CD8-positive, alpha-beta memory T cell (primary cell): Measurements from ENCODE around the gene TICAM2. TPM values are rescaled to one million over a fixed set of nuclear protein-coding genes. Genes with fewer than 3 reads are reported as not detected.

ENCODE experiments used
- CTCF ChIA-PET: fragments of 350-600 bp; sonication (Branson Sonifier 250); formaldehyde crosslinking; loops from one replicate; lab custom pipeline; 2021; ENCODE audit warnings: antibody characterized with exemption; lab: Charles Lee
- POLR2A ChIA-PET: fragments of 350-600 bp; sonication (Branson Sonifier 250); formaldehyde crosslinking; loops from one replicate; lab custom pipeline; 2021; ENCODE audit warnings: antibody characterized with exemption; lab: Charles Lee
- DNase-seq, 5 donors: peaks; one replicate each; pipeline versions ENCODE4 v3.0.0 to v3.0.0-alpha.2; 2020 to 2022; ENCODE audit warnings: mixed read lengths in 1 of 5
- H3K27ac ChIP-seq: one replicate; pipeline ENCODE4 v1.7.0; 2013; ENCODE audit warnings: low read depth, mild to moderate bottlenecking, low read length, moderate library complexity
- H3K27me3 ChIP-seq: 2 replicates; pipeline ENCODE4 v1.7.0; 2013; ENCODE audit warnings: low read length, mild to moderate bottlenecking; ENCODE audit not compliant: insufficient read depth, poor library complexity, severe bottlenecking
- H3K36me3 ChIP-seq: 2 replicates; pipeline ENCODE4 v1.7.0; 2013; ENCODE audit warnings: mild to moderate bottlenecking, low read length, moderate library complexity; ENCODE audit not compliant: insufficient read depth
- H3K4me1 ChIP-seq: 2 replicates; pipeline ENCODE4 v1.7.0; 2013; ENCODE audit warnings: mild to moderate bottlenecking, low read length, moderate library complexity; ENCODE audit not compliant: insufficient read depth
- H3K4me3 ChIP-seq: 2 replicates; pipeline ENCODE4 v1.7.0; 2013; ENCODE audit warnings: mild to moderate bottlenecking, low read length
- H3K9me3 ChIP-seq: 2 replicates; pipeline ENCODE4 v1.7.0; 2013; ENCODE audit warnings: mild to moderate bottlenecking, low read length
- H3K27ac Mint-ChIP-seq, 8 donors: one replicate each; pipeline ENCODE4 v1.8.0; 2020 to 2021; ENCODE audit warnings: mixed read lengths in 8 of 8, mild to moderate bottlenecking in 6 of 8, inconsistent platforms in 3 of 8, moderate library complexity in 3 of 8
- H3K27me3 Mint-ChIP-seq, 2 donors: one replicate each; pipeline ENCODE4 v1.8.0; 2020 to 2021; ENCODE audit warnings: mixed read lengths in 2 of 2, mild to moderate bottlenecking in 1 of 2, moderate library complexity in 1 of 2
- H3K36me3 Mint-ChIP-seq, 3 donors: one replicate each; pipeline ENCODE4 v1.8.0; 2020 to 2021; ENCODE audit warnings: mixed read lengths in 3 of 3, inconsistent platforms in 1 of 3, mild to moderate bottlenecking in 1 of 3
- H3K4me1 Mint-ChIP-seq, 3 donors: one replicate each; pipeline ENCODE4 v1.8.0; 2020 to 2021; ENCODE audit warnings: mixed read lengths in 3 of 3, inconsistent platforms in 1 of 3, mild to moderate bottlenecking in 1 of 3
- H3K4me3 Mint-ChIP-seq, 7 donors: one replicate each; pipeline ENCODE4 v1.8.0; 2020 to 2021; ENCODE audit warnings: mixed read lengths in 7 of 7, mild to moderate bottlenecking in 6 of 7, moderate library complexity in 4 of 7, inconsistent platforms in 2 of 7
- H3K9me3 Mint-ChIP-seq, 5 donors: one replicate each; pipeline ENCODE4 v1.8.0; 2020 to 2022; ENCODE audit warnings: mixed read lengths in 5 of 5, mild to moderate bottlenecking in 3 of 5, moderate library complexity in 2 of 5, inconsistent platforms in 1 of 5
- polyA plus RNA-seq: library from polyadenylated mRNA; unstranded; fragments of 300-500 nt; fragmentation: Illumina TruSeq; gene quantifications from one replicate; pipeline ENCODE4 v1.2.3, GENCODE V29; 2021
- total RNA-seq, 2 experiments: library from RNA; stranded (reverse); gene quantifications; one replicate each; pipeline ENCODE4 v1.2.3, GENCODE V29; 2021

The TICAM2 gene
- total and polyA plus RNA-seq, 3 experiments from 2014 or later = 0.29 to 1.4 (median 0.72) TPM

GRCh38 chr5:115637507-115637906 is 35.2 kb upstream of the TICAM2 start:
- H3K4me3 ChIP-seq = no peak overlapping the region
- H3K27me3 ChIP-seq = no peaks in the 10 kb centered on the region
- no peaks in the 10 kb centered on the region for H3K9me3 Mint-ChIP-seq
- H3K4me1 ChIP-seq = peaks cover 5% of the 10 kb centered on the region
- DNase-seq = no peak
- H3K27me3 Mint-ChIP-seq = peaks cover 0 to 6% of the 10 kb centered on the region in 2 donors
- H3K4me3 Mint-ChIP-seq = no peak overlapping the region
- H3K4me1 Mint-ChIP-seq = peaks cover 6 to 7% (median 6%) of the 10 kb centered on the region in 3 donors
- no peak overlapping the region for H3K27ac Mint-ChIP-seq
- no peaks in the 10 kb centered on the region for H3K36me3 Mint-ChIP-seq
- ChIA-PET POLR2A (no interaction called here), CTCF (no interaction called here)
- no peaks in the 10 kb centered on the region for H3K9me3 ChIP-seq
- no peaks in the 10 kb centered on the region for H3K36me3 ChIP-seq
- H3K27ac ChIP-seq = no peak overlapping the region

- H3K4me1 Mint-ChIP-seq = peaks cover 6 to 7% (median 6%) of the 10 kb centered on the region in 3 donors
- Histone ChIP-seq H3K27ac (no peak overlapping the region), H3K9me3 (no peaks in the 10 kb centered on the region), H3K4me3 (no peak overlapping the region), H3K27me3 (no peaks in the 10 kb centered on the region), H3K36me3 (no peaks in the 10 kb centered on the region), H3K4me1 (peaks cover 5% of the 10 kb centered on the region)
- H3K36me3 Mint-ChIP-seq = no peaks in the 10 kb centered on the region
- H3K27me3 Mint-ChIP-seq = peaks cover 0 to 6% of the 10 kb centered on the region in 2 donors
- H3K27ac Mint-ChIP-seq = no peak overlapping the region
- ChIA-PET CTCF (interaction anchor here (2.0 to 2.6 kb wide), 2 partner anchors 204 to 433 kb away, joined by 12 to 18 read pairs; no protein-coding TSS in a partner anchor), POLR2A (no interaction called here)
- no peak overlapping the region for H3K4me3 Mint-ChIP-seq
- no peaks in the 10 kb centered on the region for H3K9me3 Mint-ChIP-seq
- no peak for DNase-seq
Measured at GRCh38 chr5:115636008-115636407, 33.7 kb upstream of the TICAM2 start.

- H3K27me3 Mint-ChIP-seq = peaks cover 0 to 5% of the 10 kb centered on the region in 2 donors
- Histone ChIP-seq H3K27ac (no peak overlapping the region), H3K4me3 (no peak overlapping the region), H3K4me1 (peaks cover 5% of the 10 kb centered on the region), H3K9me3 (no peaks in the 10 kb centered on the region), H3K27me3 (no peaks in the 10 kb centered on the region), H3K36me3 (no peaks in the 10 kb centered on the region)
- DNase-seq = peak; percentile 65 to 85 (median 75)
- H3K4me1 Mint-ChIP-seq = peaks cover 6 to 7% (median 6%) of the 10 kb centered on the region in 3 donors
- peak overlapping the region in 5 of 8 donors; percentile 35 to 79 (median 71) for H3K27ac Mint-ChIP-seq
- H3K9me3 Mint-ChIP-seq = no peaks in the 10 kb centered on the region
- ChIA-PET CTCF (interaction anchor here (0.9 to 2.6 kb wide), 13 partner anchors 8 to 503 kb away, joined by 3 to 18 read pairs (median 4); partner anchors contain the start of genes ARL14EPL and TMED7), POLR2A (interaction anchor here (0.6 kb wide), 1 partner anchor 192 kb away, joined by 3 read pairs; no protein-coding TSS in a partner anchor)
- peak overlapping the region; percentile 41 to 89 (median 75) for H3K4me3 Mint-ChIP-seq
- no peaks in the 10 kb centered on the region for H3K36me3 Mint-ChIP-seq
Measured at GRCh38 chr5:115634343-115635132, 32.3 kb upstream of the TICAM2 start.

- H3K27ac Mint-ChIP-seq = peak overlapping the region in 1 of 8 donors; percentile 86
Measured at GRCh38 chr5:115629903-115630302, 27.6 kb upstream of the TICAM2 start.

GRCh38 chr5:115627295-115627865 is 25.1 kb upstream of the TICAM2 start:
- H3K4me1 Mint-ChIP-seq = peaks cover 13 to 17% (median 16%) of the 10 kb centered on the region in 3 donors
- H3K27ac Mint-ChIP-seq = peak overlapping the region in 5 of 8 donors; percentile 44 to 85 (median 68)
- peak overlapping the region; percentile 85 for H3K27ac ChIP-seq
- peaks cover 0 to 11% (median 0%) of the 10 kb centered on the region in 3 donors for H3K36me3 Mint-ChIP-seq
- H3K27me3 ChIP-seq = no peaks in the 10 kb centered on the region
- H3K4me1 ChIP-seq = peaks cover 35% of the 10 kb centered on the region
- H3K9me3 ChIP-seq = no peaks in the 10 kb centered on the region
- H3K4me3 Mint-ChIP-seq = peak overlapping the region in 4 of 7 donors; percentile 25 to 59 (median 32)
- H3K36me3 ChIP-seq = no peaks in the 10 kb centered on the region
- no peaks in the 10 kb centered on the region for H3K9me3 Mint-ChIP-seq
- no peaks in the 10 kb centered on the region for H3K27me3 Mint-ChIP-seq
- DNase-seq = no peak
- POLR2A ChIA-PET = interaction anchor here (0.7 to 2.3 kb wide), 2 partner anchors 214 to 332 kb away, joined by 3 to 7 read pairs; partner anchors contain the start of genes AP3S1 and ATG12
- CTCF ChIA-PET = interaction anchor here (1.0 kb wide), 1 partner anchor 53 kb away, joined by 3 read pairs; no protein-coding TSS in a partner anchor
- no peak overlapping the region for H3K4me3 ChIP-seq

More at GRCh38 chr5:115629903-115630302, 27.6 kb upstream of the TICAM2 start:
- Histone ChIP-seq H3K9me3 (no peaks in the 10 kb centered on the region), H3K27me3 (no peaks in the 10 kb centered on the region), H3K27ac (no peak overlapping the region), H3K4me1 (peaks cover 18% of the 10 kb centered on the region), H3K36me3 (no peaks in the 10 kb centered on the region), H3K4me3 (no peak overlapping the region)
- CTCF ChIA-PET = interaction anchor here (1.6 kb wide), 2 partner anchors 34 to 438 kb away, joined by 3 read pairs; no protein-coding TSS in a partner anchor
- POLR2A ChIA-PET = no interaction called here
- Mint-ChIP-seq H3K27me3 (peaks cover 0 to 3% of the 10 kb centered on the region in 2 donors), H3K4me1 (peaks cover 11 to 23% (median 23%) of the 10 kb centered on the region in 3 donors), H3K36me3 (peaks cover 0 to 7% (median 0%) of the 10 kb centered on the region in 3 donors), H3K4me3 (no peak overlapping the region), H3K9me3 (no peaks in the 10 kb centered on the region)
- DNase-seq = no peak

GRCh38 chr5:115626445-115626823 is 24.2 kb upstream of the TICAM2 start:
- no peaks in the 10 kb centered on the region for H3K9me3 ChIP-seq
- Mint-ChIP-seq H3K4me1 (peaks cover 18 to 20% (median 19%) of the 10 kb centered on the region in 3 donors), H3K27ac (peak overlapping the region in 5 of 8 donors; percentile 95 to 100 (median 98)), H3K9me3 (no peaks in the 10 kb centered on the region), H3K27me3 (no peaks in the 10 kb centered on the region), H3K36me3 (peaks cover 0 to 16% (median 0%) of the 10 kb centered on the region in 3 donors), H3K4me3 (no peak overlapping the region)
- peaks cover 35% of the 10 kb centered on the region for H3K4me1 ChIP-seq
- H3K4me3 ChIP-seq = peak overlapping the region; percentile 75
- POLR2A ChIA-PET = interaction anchor here (2.3 kb wide), 1 partner anchor 215 kb away, joined by 7 read pairs; the partner anchor contains the start of genes AP3S1 and ATG12
- H3K27me3 ChIP-seq = no peaks in the 10 kb centered on the region
- no peaks in the 10 kb centered on the region for H3K36me3 ChIP-seq
- peak overlapping the region; percentile 85 for H3K27ac ChIP-seq
- DNase-seq = no peak
- CTCF ChIA-PET = interaction anchor here (3.5 kb wide), 1 partner anchor 24 kb away, joined by 9 read pairs; the partner anchor contains the start of gene TICAM2

- Histone ChIP-seq H3K9me3 (no peaks in the 10 kb centered on the region), H3K4me3 (peak within 1 kb of the TSS; percentile 80), H3K27me3 (no peaks in the 10 kb centered on the region), H3K27ac (peak within 1 kb of the TSS; percentile 85), H3K4me1 (peaks cover 35% of the 10 kb centered on the region), H3K36me3 (no peaks in the 10 kb centered on the region)
- peaks cover 0 to 20% (median 0%) of the 10 kb centered on the region in 3 donors for H3K36me3 Mint-ChIP-seq
- peak; percentile 99 to 100 (median 99) for DNase-seq
- peaks cover 21 to 25% (median 25%) of the 10 kb centered on the region in 3 donors for H3K4me1 Mint-ChIP-seq
- CTCF ChIA-PET = interaction anchor here (0.9 to 3.5 kb wide), 6 partner anchors 9 to 315 kb away, joined by 3 to 9 read pairs (median 3); partner anchors contain the start of genes AP3S1, ATG12 and TICAM2
- H3K27ac Mint-ChIP-seq = peak within 1 kb of the TSS in 5 of 8 donors; percentile 95 to 100 (median 98)
- H3K27me3 Mint-ChIP-seq = no peaks in the 10 kb centered on the region
- POLR2A ChIA-PET = interaction anchor here (1.1 to 2.4 kb wide), 3 partner anchors 82 to 459 kb away, joined by 6 to 13 read pairs (median 7); partner anchors contain the start of genes AP3S1, ATG12, COMMD10 and FEM1C
- H3K4me3 Mint-ChIP-seq = no peak within 1 kb of the TSS
- no peaks in the 10 kb centered on the region for H3K9me3 Mint-ChIP-seq
Measured at GRCh38 chr5:115625579-115626444, 23.5 kb upstream of the TICAM2 start, which contains the start of gene TMED7. Gene TMED7 (minus strand): TSS chr5:115626036. CDS start chr5:115625792, 244 bp downstream.
